Fibroblast of the aortic adventitia (primary cell): ENCODE results near the gene WDHD1. TPM values are rescaled to one million over a fixed set of nuclear protein-coding genes. Genes with fewer than 3 reads are reported as not detected.
"Not testable (repeated sequence)": the region's sequence is repeated elsewhere in the genome, so short reads cannot be mapped to it uniquely, and the experiment has no call there.

Source experiments
- DNase-seq: peaks from one replicate; pipeline ENCODE4 v3.0.0-alpha.2; 2010; ENCODE audit warnings: low read depth
- H3K4me3 ChIP-seq: 2 replicates; pipeline ENCODE4 v1.5.1; 2011; ENCODE audit warnings: low read depth, mild to moderate bottlenecking, control low read depth, low read length, moderate library complexity
- total RNA-seq: library from RNA; depleted of rRNA; stranded (reverse); fragments of >200 nt; gene quantifications from 2 replicates; pipeline ENCODE4 v1.2.3, GENCODE V29; 2012; ENCODE audit warnings: low replicate concordance
- TF ChIP-seq, protein P1 (sequence below): IDR thresholded peaks from 2 replicates; pipeline ENCODE4 v1.5.1; 2011; ENCODE audit warnings: mild to moderate bottlenecking, low read length, control low read depth, inconsistent platforms; ENCODE audit not compliant: insufficient read depth

Gene WDHD1
- total RNA-seq, 1 donor = 27.0 TPM

DNA sequence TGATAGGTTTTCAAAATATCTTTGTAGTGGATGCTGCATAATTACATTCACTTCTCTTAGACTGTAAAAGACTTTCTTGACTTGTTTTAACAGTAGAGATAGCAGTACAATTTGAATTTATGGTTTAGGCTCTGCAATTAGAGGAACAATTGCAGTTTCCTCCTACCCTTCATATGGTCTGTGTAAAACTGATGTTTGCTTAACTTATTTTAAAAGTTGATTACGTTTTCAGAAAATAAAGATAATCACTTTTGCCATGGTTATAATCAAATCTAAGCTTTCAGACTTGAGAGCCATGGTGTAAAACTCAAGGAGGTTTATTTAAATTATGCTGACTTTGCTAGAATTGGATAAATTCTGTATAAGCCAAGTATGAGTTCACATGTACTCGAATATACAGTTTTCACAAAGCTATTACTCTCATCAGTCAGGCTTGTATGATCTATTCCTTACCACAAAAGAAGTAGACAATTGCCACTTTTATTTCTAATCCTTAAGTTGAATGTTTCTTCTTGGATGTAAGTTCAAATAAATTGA lies 22.1 kb upstream of the WDHD1 start:
- H3K4me3 ChIP-seq = no peak overlapping the region
- no peak for DNase-seq
- TF ChIP-seq, protein P1, sequence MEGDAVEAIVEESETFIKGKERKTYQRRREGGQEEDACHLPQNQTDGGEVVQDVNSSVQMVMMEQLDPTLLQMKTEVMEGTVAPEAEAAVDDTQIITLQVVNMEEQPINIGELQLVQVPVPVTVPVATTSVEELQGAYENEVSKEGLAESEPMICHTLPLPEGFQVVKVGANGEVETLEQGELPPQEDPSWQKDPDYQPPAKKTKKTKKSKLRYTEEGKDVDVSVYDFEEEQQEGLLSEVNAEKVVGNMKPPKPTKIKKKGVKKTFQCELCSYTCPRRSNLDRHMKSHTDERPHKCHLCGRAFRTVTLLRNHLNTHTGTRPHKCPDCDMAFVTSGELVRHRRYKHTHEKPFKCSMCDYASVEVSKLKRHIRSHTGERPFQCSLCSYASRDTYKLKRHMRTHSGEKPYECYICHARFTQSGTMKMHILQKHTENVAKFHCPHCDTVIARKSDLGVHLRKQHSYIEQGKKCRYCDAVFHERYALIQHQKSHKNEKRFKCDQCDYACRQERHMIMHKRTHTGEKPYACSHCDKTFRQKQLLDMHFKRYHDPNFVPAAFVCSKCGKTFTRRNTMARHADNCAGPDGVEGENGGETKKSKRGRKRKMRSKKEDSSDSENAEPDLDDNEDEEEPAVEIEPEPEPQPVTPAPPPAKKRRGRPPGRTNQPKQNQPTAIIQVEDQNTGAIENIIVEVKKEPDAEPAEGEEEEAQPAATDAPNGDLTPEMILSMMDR = no peak

DNA sequence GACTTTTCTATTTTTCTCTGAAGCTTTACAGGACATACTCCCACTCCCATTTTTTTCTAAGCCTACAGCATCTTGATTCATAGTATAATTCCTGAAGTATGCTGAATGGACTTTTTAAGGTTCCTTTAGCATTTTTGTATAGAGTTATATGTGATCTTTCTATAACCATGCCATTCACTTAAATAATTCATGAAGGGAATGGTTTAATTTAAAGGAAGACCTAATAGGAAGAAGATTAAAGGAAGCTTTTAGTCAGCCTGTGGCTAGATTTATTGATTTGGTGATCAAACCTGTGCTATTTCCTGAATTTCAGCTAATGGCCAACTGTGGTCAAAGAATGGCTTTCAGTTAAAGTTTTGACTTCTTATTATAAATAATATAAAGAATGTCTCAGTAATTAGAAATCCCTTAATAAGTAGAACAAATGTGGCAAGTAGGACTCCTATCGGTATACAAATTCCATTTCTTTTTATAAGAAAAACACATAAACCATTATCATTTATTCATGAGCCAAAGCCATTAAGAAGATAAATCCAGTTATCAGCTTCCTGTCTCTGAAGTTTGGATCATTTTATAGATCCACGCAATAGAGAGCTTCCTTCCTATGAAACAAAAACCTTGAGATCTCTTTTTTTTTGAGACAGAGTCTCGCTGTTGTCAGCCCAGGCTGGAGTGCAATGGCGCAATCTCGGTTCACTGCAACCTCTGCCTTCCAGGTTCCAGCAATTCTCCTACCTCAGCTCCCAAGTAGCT lies 20.6 kb upstream of the WDHD1 start:
- no peak for DNase-seq
- no peak overlapping the region for H3K4me3 ChIP-seq
- TF ChIP-seq, protein P1 = no peak

DNA sequence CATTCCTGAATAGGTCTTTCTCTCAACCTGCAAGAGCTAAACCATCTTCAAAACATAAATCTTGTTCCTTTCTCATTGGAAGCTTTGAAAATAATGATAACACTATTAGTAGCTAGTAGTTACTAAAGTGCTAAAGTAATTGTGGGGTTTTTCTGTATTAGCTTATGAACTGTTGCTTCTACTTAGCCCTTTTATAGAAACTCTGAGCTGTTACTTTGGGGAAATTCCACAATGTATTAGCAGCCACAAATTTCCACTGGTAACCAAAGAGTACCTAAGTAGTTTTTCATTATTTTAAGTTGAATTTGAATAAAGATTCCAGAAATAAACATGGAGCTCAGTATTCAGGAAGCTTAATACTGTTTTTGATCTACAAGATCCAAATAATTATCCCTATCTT lies 18.2 kb upstream of the WDHD1 start:
- DNase-seq = no peak
- H3K4me3 ChIP-seq = no peak overlapping the region
- TF ChIP-seq, protein P1 = no peak

DNA sequence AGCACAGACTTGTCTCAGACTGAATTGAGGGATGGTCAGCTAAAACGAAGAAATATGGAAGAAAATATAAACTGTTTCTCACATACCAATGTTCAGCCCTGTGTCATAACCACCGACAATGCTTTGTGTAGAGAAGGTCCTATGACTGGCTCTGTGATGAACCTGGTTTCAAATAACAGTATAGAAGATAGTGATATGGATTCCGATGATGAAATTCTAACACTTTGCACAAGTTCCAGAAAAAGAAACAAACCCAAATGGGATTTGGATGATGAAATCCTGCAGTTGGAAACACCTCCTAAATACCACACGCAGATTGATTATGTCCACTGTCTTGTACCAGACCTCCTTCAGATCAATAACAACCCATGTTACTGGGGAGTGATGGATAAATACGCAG lies 16.6 kb upstream of the WDHD1 start:
- H3K4me3 ChIP-seq = no peak overlapping the region
- DNase-seq = no peak
- TF ChIP-seq, protein P1 = no peak

DNA sequence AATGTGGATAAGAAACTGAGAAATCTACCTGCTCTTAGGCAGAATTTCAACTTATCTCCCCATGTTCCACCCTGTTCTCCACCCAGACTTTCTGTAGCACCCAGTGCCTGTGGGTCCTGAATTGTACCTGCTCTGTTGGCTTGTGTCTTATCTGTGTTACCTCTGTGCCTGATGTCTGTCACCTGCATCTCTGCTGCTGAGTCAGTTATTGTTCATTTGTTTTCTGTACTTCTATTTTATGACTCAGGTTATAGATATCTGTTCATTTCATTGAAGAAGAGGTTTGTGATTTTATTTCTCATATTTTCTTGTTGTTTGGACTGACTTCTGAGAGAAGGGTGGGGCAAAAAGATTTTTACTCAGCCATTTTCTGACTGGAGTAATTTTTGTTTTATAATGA lies 11.8 kb upstream of the WDHD1 start:
- TF ChIP-seq, protein P1 = no peak
- DNase-seq = no peak
- H3K4me3 ChIP-seq = no peak overlapping the region

DNA sequence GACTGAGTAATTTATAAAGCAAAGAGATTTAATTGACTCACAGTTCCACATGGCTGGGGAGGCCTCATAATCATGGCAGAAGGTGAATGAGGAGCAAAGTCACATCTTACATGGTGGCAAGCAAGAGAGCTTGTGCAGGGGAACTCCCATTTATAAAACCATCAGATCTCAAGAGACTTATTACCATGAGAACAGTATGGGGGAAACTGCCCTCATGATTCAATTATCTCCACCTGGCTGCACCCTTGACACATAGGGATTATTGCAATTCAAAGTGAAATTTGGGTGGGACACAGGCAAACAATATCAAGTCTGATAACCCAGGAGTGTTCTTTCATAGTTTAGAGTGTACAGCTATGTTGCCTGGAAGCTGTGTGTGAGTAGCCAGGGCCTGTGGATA lies 11.1 kb upstream of the WDHD1 start:
- DNase-seq, H3K4me3 ChIP-seq: not testable (repeated sequence)

DNA sequence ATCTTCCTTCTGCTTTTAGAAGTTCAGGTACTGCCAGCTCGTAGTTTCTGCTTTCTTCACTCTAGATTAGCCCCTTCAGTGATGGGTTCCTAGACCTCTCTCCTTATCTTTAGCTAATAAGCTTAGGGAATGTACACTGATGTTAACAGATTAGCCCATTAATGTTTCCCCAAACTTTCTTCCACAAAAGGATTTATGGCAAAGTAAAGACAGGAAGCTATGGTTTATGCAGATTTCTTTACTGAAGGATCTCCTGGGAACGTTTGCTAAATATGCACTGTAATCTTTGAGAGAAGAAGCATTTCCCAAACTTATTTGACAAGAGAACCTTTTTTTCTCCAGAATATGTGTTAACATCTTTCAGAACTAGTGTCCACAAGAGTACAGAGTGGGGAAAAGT lies 4.3 kb upstream of the WDHD1 start:
- TF ChIP-seq, protein P1 = no peak
- no peak overlapping the region for H3K4me3 ChIP-seq
- DNase-seq = no peak
